HepG2 (cell line): ENCODE results near the gene BATF3. TPM values are rescaled to one million over a fixed set of nuclear protein-coding genes. Genes with fewer than 3 reads are reported as not detected.

Experiments used
- ATF7 ChIP-seq, 2 experiments: fragments of 450-650 bp in 1 of 2; sonication (generic) in 1 of 2; formaldehyde crosslinking in 1 of 2; IDR thresholded peaks; 2 replicates each; pipeline versions ENCODE4 v1.4.0 to v1.6.1; 2016 to 2020; ENCODE audit warnings: antibody characterized with exemption in 1 of 2, mild to moderate bottlenecking in 1 of 2, missing genetic modification reagents in 1 of 2
- MEF2D ChIP-seq: sonication (generic); formaldehyde crosslinking; IDR thresholded peaks from 2 replicates; pipeline ENCODE4 v1.5.1; 2020; ENCODE audit warnings: mild to moderate bottlenecking, missing genetic modification reagents
- SPEN ChIP-seq: sonication (generic); formaldehyde crosslinking; IDR thresholded peaks from 2 replicates; pipeline ENCODE4 v1.5.1; 2020; ENCODE audit warnings: low read depth, mild to moderate bottlenecking, missing genetic modification reagents
- polyA plus RNA-seq, 8 experiments: library from polyadenylated mRNA; depleted of rRNA in 3 of 8; stranded (reverse) in 7 of 8; unstranded in 1 of 8; fragments of >200 nt; fragmentation: Illumina TruSeq in 4 of 8; extraction: Trizol in 4 of 8; gene quantifications; 2 replicates each; pipeline versions ENCODE4 v1.2.1 to v1.2.3, GENCODE V29; 2011 to 2016; ENCODE audit warnings: low read depth in 4 of 8, missing spikeins in 1 of 8, mixed read lengths in 1 of 8; ENCODE audit not compliant: insufficient read depth in 1 of 8
- total RNA-seq, 5 experiments: library from RNA; depleted of rRNA; stranded (reverse); fragments of >200 nt; fragmentation: Illumina TruSeq; extraction: Trizol; gene quantifications; 2 replicates each; pipeline ENCODE4 v1.2.3, GENCODE V29; 2016; ENCODE audit warnings: low read depth in 1 of 5
- TF ChIP-seq, protein P1 (sequence below): sonication (generic); formaldehyde crosslinking; IDR thresholded peaks from 2 replicates; pipeline ENCODE4; 2020; ENCODE audit warnings: missing genetic modification reagents, mild to moderate bottlenecking, borderline replicate concordance
- TF ChIP-seq, protein P2 (sequence below): sonication (generic); formaldehyde crosslinking; IDR thresholded peaks from 2 replicates; pipeline ENCODE4 v1.9.0; 2021; ENCODE audit warnings: mild to moderate bottlenecking, missing genetic modification reagents

BATF3 gene
- total and polyA plus RNA-seq, 2 of the 13 experiments (the other 11 are each of a cell fraction or from before 2014, with no cell fraction given), result 0.13 TPM; not detected in 1

DNA sequence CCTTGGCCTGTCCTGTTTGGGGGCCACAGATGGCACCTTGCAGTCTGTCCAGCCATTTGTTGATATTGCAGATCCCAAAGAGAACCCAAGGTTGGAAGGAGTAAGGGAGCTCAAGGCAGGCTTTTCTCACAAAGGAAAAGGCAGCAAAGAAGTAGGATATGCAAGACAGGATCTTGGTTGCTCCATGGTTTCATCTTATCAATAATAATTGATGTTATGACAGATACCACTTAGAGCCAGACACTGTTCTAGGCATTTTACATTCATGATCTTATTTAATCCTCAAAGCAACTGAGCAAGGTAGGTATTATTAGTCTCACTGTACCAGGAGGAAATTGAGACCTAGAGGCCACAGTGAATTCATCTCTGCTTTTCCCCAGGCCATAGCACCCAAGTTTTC, 28.8 kb downstream of the BATF3 start (continued):
- TF ChIP-seq, protein P1, sequence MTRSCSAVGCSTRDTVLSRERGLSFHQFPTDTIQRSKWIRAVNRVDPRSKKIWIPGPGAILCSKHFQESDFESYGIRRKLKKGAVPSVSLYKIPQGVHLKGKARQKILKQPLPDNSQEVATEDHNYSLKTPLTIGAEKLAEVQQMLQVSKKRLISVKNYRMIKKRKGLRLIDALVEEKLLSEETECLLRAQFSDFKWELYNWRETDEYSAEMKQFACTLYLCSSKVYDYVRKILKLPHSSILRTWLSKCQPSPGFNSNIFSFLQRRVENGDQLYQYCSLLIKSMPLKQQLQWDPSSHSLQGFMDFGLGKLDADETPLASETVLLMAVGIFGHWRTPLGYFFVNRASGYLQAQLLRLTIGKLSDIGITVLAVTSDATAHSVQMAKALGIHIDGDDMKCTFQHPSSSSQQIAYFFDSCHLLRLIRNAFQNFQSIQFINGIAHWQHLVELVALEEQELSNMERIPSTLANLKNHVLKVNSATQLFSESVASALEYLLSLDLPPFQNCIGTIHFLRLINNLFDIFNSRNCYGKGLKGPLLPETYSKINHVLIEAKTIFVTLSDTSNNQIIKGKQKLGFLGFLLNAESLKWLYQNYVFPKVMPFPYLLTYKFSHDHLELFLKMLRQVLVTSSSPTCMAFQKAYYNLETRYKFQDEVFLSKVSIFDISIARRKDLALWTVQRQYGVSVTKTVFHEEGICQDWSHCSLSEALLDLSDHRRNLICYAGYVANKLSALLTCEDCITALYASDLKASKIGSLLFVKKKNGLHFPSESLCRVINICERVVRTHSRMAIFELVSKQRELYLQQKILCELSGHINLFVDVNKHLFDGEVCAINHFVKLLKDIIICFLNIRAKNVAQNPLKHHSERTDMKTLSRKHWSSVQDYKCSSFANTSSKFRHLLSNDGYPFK (CRISPR knock-in tag), result no peak
- TF ChIP-seq SPEN (CRISPR knock-in tag), result no peak
- no peak for TF ChIP-seq MEF2D (CRISPR knock-in tag)
- TF ChIP-seq, protein P2, sequence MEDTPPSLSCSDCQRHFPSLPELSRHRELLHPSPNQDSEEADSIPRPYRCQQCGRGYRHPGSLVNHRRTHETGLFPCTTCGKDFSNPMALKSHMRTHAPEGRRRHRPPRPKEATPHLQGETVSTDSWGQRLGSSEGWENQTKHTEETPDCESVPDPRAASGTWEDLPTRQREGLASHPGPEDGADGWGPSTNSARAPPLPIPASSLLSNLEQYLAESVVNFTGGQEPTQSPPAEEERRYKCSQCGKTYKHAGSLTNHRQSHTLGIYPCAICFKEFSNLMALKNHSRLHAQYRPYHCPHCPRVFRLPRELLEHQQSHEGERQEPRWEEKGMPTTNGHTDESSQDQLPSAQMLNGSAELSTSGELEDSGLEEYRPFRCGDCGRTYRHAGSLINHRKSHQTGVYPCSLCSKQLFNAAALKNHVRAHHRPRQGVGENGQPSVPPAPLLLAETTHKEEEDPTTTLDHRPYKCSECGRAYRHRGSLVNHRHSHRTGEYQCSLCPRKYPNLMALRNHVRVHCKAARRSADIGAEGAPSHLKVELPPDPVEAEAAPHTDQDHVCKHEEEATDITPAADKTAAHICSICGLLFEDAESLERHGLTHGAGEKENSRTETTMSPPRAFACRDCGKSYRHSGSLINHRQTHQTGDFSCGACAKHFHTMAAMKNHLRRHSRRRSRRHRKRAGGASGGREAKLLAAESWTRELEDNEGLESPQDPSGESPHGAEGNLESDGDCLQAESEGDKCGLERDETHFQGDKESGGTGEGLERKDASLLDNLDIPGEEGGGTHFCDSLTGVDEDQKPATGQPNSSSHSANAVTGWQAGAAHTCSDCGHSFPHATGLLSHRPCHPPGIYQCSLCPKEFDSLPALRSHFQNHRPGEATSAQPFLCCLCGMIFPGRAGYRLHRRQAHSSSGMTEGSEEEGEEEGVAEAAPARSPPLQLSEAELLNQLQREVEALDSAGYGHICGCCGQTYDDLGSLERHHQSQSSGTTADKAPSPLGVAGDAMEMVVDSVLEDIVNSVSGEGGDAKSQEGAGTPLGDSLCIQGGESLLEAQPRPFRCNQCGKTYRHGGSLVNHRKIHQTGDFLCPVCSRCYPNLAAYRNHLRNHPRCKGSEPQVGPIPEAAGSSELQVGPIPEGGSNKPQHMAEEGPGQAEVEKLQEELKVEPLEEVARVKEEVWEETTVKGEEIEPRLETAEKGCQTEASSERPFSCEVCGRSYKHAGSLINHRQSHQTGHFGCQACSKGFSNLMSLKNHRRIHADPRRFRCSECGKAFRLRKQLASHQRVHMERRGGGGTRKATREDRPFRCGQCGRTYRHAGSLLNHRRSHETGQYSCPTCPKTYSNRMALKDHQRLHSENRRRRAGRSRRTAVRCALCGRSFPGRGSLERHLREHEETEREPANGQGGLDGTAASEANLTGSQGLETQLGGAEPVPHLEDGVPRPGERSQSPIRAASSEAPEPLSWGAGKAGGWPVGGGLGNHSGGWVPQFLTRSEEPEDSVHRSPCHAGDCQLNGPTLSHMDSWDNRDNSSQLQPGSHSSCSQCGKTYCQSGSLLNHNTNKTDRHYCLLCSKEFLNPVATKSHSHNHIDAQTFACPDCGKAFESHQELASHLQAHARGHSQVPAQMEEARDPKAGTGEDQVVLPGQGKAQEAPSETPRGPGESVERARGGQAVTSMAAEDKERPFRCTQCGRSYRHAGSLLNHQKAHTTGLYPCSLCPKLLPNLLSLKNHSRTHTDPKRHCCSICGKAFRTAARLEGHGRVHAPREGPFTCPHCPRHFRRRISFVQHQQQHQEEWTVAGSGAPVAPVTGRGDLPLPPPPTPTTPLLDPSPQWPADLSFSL (CRISPR knock-in tag), result no peak
- no peak for TF ChIP-seq ATF7 (IDR thresholded peaks at IDR 0.05)
- no peak for TF ChIP-seq ATF7 (CRISPR knock-in tag; IDR thresholded peaks at IDR 0.05)
- TF ChIP-seq, all 625 proteins: peak for 0
